Endothelial cell (in vitro differentiated cells): ENCODE data around the gene DHCR7. TPM values are rescaled to one million over a fixed set of nuclear protein-coding genes. Genes with fewer than 3 reads are reported as not detected.

Experiments
- DNase-seq: peaks from one replicate; pipeline ENCODE4 v3.0.0; 2021; ENCODE audit warnings: low spot score
- H3K27ac Mint-ChIP-seq: one replicate; pipeline ENCODE4 v1.8.0; 2021; ENCODE audit warnings: mixed read lengths, inconsistent platforms; ENCODE audit not compliant: unreplicated experiment
- H3K27me3 Mint-ChIP-seq: one replicate; pipeline ENCODE4 v1.8.0; 2021; ENCODE audit warnings: mild to moderate bottlenecking, moderate library complexity, mixed read lengths, inconsistent platforms; ENCODE audit not compliant: unreplicated experiment
- H3K36me3 Mint-ChIP-seq: one replicate; pipeline ENCODE4 v1.8.0; 2021; ENCODE audit warnings: mild to moderate bottlenecking, low read depth, mixed read lengths, inconsistent platforms; ENCODE audit not compliant: unreplicated experiment
- H3K4me1 Mint-ChIP-seq: one replicate; pipeline ENCODE4 v1.8.0; 2021; ENCODE audit warnings: mild to moderate bottlenecking, mixed read lengths, inconsistent platforms; ENCODE audit not compliant: unreplicated experiment
- H3K4me3 Mint-ChIP-seq: one replicate; pipeline ENCODE4 v1.8.0; 2021; ENCODE audit warnings: mild to moderate bottlenecking, mixed read lengths, inconsistent platforms; ENCODE audit not compliant: unreplicated experiment
- H3K9me3 Mint-ChIP-seq: one replicate; pipeline ENCODE4 v1.8.0; 2021; ENCODE audit warnings: mixed read lengths, inconsistent platforms; ENCODE audit not compliant: unreplicated experiment
- CTCF ChIP-seq: fragments of 200-600 bp; sonication (generic); IDR thresholded peaks from one replicate; pipeline ENCODE4 v1.5.0; 2021; ENCODE audit warnings: antibody characterized with exemption; ENCODE audit not compliant: unreplicated experiment
- total RNA-seq: library from RNA; stranded (reverse); fragmentation: NEBNext Ultra II Directional; extraction: Animal tissue kit (Norgen Biotek cat#: 25700); gene quantifications from one replicate; pipeline ENCODE4 v1.2.1, GENCODE V29; 2021; ENCODE audit not compliant: unreplicated experiment

The DHCR7 gene
- total RNA-seq, 1 donor from 2014 or later: 130 TPM

GRCh38 chr11:71418643-71419042, 29.6 kb downstream of the DHCR7 start:
- Mint-ChIP-seq H3K4me3 (no peak overlapping the region), H3K27me3 (peaks cover 3% of the 10 kb centered on the region), H3K36me3 (no peaks in the 10 kb centered on the region), H3K9me3 (no peaks in the 10 kb centered on the region), H3K27ac (no peak overlapping the region), H3K4me1 (no peaks in the 10 kb centered on the region)
- TF ChIP-seq CTCF: no peak
- no peak for DNase-seq

- TF ChIP-seq CTCF: no peak
- H3K4me3 Mint-ChIP-seq: no peak overlapping the region
- H3K36me3 Mint-ChIP-seq: no peaks in the 10 kb centered on the region
- no peaks in the 10 kb centered on the region for H3K4me1 Mint-ChIP-seq
- no peak overlapping the region for H3K27ac Mint-ChIP-seq
- H3K27me3 Mint-ChIP-seq: peaks cover 1% of the 10 kb centered on the region
- DNase-seq: no peak
- H3K9me3 Mint-ChIP-seq: no peaks in the 10 kb centered on the region
Measured at GRCh38 chr11:71414645-71415044, 33.5 kb downstream of the DHCR7 start.

- no peaks in the 10 kb centered on the region for H3K27me3 Mint-ChIP-seq
- no peak overlapping the region for H3K27ac Mint-ChIP-seq
- TF ChIP-seq CTCF: no peak
- H3K9me3 Mint-ChIP-seq: no peaks in the 10 kb centered on the region
- no peaks in the 10 kb centered on the region for H3K4me1 Mint-ChIP-seq
- no peak overlapping the region for H3K4me3 Mint-ChIP-seq
- no peak for DNase-seq
- H3K36me3 Mint-ChIP-seq: no peaks in the 10 kb centered on the region
Measured at GRCh38 chr11:71410363-71410966, 37.7 kb downstream of the DHCR7 start.

- no peak overlapping the region for H3K27ac Mint-ChIP-seq
- H3K4me1 Mint-ChIP-seq: no peaks in the 10 kb centered on the region
- no peaks in the 10 kb centered on the region for H3K27me3 Mint-ChIP-seq
- no peak for DNase-seq
- no peak for TF ChIP-seq CTCF
- H3K36me3 Mint-ChIP-seq: peaks cover 7% of the 10 kb centered on the region
- no peak overlapping the region for H3K4me3 Mint-ChIP-seq
- H3K9me3 Mint-ChIP-seq: no peaks in the 10 kb centered on the region
Measured at GRCh38 chr11:71408826-71409225, 39.4 kb downstream of the DHCR7 start.

- Mint-ChIP-seq H3K9me3 (no peaks in the 10 kb centered on the region), H3K4me1 (no peaks in the 10 kb centered on the region), H3K4me3 (no peak overlapping the region), H3K27me3 (no peaks in the 10 kb centered on the region), H3K27ac (no peak overlapping the region), H3K36me3 (peaks cover 9% of the 10 kb centered on the region)
- TF ChIP-seq CTCF: no peak
- DNase-seq: no peak
Measured at GRCh38 chr11:71407356-71407755, 40.8 kb downstream of the DHCR7 start.
